Naive thymus-derived CD8-positive, alpha-beta T cell (primary cell): ENCODE results near the gene MAD1L1. TPM values are rescaled to one million over a fixed set of nuclear protein-coding genes. Genes with fewer than 3 reads are reported as not detected.
"Not testable (repeated sequence)": the region's sequence is repeated elsewhere in the genome, so short reads cannot be mapped to it uniquely, and the experiment has no call there.

Source experiments
- ATAC-seq, 2 donors: fragments of 150-1000 bp; cut with Tn5 transposase in 1 of 2; sonication (Bioruptor Pico), chemical (Tn5 transposase) in 1 of 2; 1 replicate in 1 of 2; 2 replicates in 1 of 2; pipeline ENCODE4 v1.10.0; 2021; ENCODE audit warnings: mild to moderate bottlenecking in 2 of 2, moderate library complexity in 2 of 2
- POLR2A ChIA-PET: fragments of 350-600 bp; sonication (Branson Sonifier 250); formaldehyde crosslinking; loops from one replicate; lab custom pipeline; 2021; ENCODE audit warnings: antibody characterized with exemption; lab: Charles Lee
- DNase-seq, 10 donors: peaks; one replicate each; pipeline versions ENCODE4 v3.0.0 to v3.0.0-alpha.2; 2020 to 2022
- H3K27ac Mint-ChIP-seq, 10 donors: one replicate each; pipeline ENCODE4 v1.8.0; 2020 to 2022; ENCODE audit warnings: mild to moderate bottlenecking in 10 of 10, mixed read lengths in 10 of 10, moderate library complexity in 4 of 10, inconsistent platforms in 1 of 10
- H3K27me3 Mint-ChIP-seq, 5 donors: one replicate each; pipeline ENCODE4 v1.8.0; 2021 to 2022; ENCODE audit warnings: mixed read lengths in 5 of 5
- H3K36me3 Mint-ChIP-seq, 3 donors: one replicate each; pipeline ENCODE4 v1.8.0; 2020 to 2022; ENCODE audit warnings: mixed read lengths in 3 of 3, mild to moderate bottlenecking in 2 of 3, inconsistent platforms in 1 of 3
- H3K4me1 Mint-ChIP-seq, 4 donors: one replicate each; pipeline ENCODE4 v1.8.0; 2021 to 2022; ENCODE audit warnings: mixed read lengths in 4 of 4
- H3K4me3 Mint-ChIP-seq, 10 donors: one replicate each; pipeline ENCODE4 v1.8.0; 2020 to 2022; ENCODE audit warnings: mild to moderate bottlenecking in 10 of 10, mixed read lengths in 10 of 10, moderate library complexity in 6 of 10, inconsistent platforms in 1 of 10
- H3K9me3 Mint-ChIP-seq, 9 donors: one replicate each; pipeline ENCODE4 v1.8.0; 2020 to 2022; ENCODE audit warnings: mixed read lengths in 9 of 9, mild to moderate bottlenecking in 3 of 9, inconsistent platforms in 1 of 9, moderate library complexity in 1 of 9
- polyA plus RNA-seq, 3 donors: library from polyadenylated mRNA; unstranded; fragments of 300-500 nt; fragmentation: Illumina TruSeq; gene quantifications; one replicate each; pipeline ENCODE4 v1.2.3, GENCODE V29; 2021
- total RNA-seq, 8 experiments: library from RNA in 2 of 8; stranded (reverse) in 2 of 8; gene quantifications; one replicate each; pipeline ENCODE4 v1.2.3 and lab custom pipeline; 2021 to 2026

MAD1L1 gene
- total and polyA plus RNA-seq, 5 experiments from 2014 or later = 84.5 to 243 (median 146) TPM

- ATAC-seq, POLR2A ChIA-PET, H3K4me1 Mint-ChIP-seq, H3K4me3 Mint-ChIP-seq, H3K27me3 Mint-ChIP-seq, H3K27ac Mint-ChIP-seq, H3K9me3 Mint-ChIP-seq: not testable (repeated sequence)
- peak in 2 of 10 donors; percentile 3 to 53 for DNase-seq
- H3K36me3 Mint-ChIP-seq = peaks cover 19 to 41% (median 24%) of the 10 kb centered on the region in 3 donors
Measured at GRCh38 chr7:1841286-1842021, 391.3 kb downstream of the MAD1L1 start.

GRCh38 chr7:1840744-1841143 is 392.0 kb downstream of the MAD1L1 start:
- DNase-seq = peak in 1 of 10 donors; percentile 1
- H3K36me3 Mint-ChIP-seq = peaks cover 23 to 42% (median 28%) of the 10 kb centered on the region in 3 donors
- H3K9me3 Mint-ChIP-seq, H3K4me1 Mint-ChIP-seq, H3K27me3 Mint-ChIP-seq, POLR2A ChIA-PET, H3K4me3 Mint-ChIP-seq, H3K27ac Mint-ChIP-seq, ATAC-seq: not testable (repeated sequence)

GRCh38 chr7:1839701-1840100 is 393.0 kb downstream of the MAD1L1 start:
- Mint-ChIP-seq H3K4me1 (peaks cover 0 to 3% (median 2%) of the 10 kb centered on the region in 4 donors), H3K27ac (peak overlapping the region in 1 of 10 donors; percentile 80), H3K9me3 (peaks cover 0 to 10% (median 4%) of the 10 kb centered on the region in 9 donors), H3K27me3 (no peaks in the 10 kb centered on the region), H3K36me3 (peaks cover 27 to 43% (median 35%) of the 10 kb centered on the region in 3 donors), H3K4me3 (no peak overlapping the region)
- no peak for ATAC-seq
- DNase-seq = no peak
- POLR2A ChIA-PET = no interaction called here

- H3K4me1 Mint-ChIP-seq, H3K27ac Mint-ChIP-seq, H3K27me3 Mint-ChIP-seq, POLR2A ChIA-PET, H3K4me3 Mint-ChIP-seq, ATAC-seq: not testable (repeated sequence)
- Mint-ChIP-seq H3K36me3 (peaks cover 27 to 46% (median 38%) of the 10 kb centered on the region in 3 donors), H3K9me3 (peaks cover 0 to 15% (median 5%) of the 10 kb centered on the region in 9 donors)
- DNase-seq = peak in 1 of 10 donors; percentile 1
Measured at GRCh38 chr7:1838911-1839531, 393.7 kb downstream of the MAD1L1 start.

GRCh38 chr7:1838544-1838872 is 394.2 kb downstream of the MAD1L1 start:
- H3K4me1 Mint-ChIP-seq, ATAC-seq, POLR2A ChIA-PET, H3K27ac Mint-ChIP-seq, H3K4me3 Mint-ChIP-seq, H3K27me3 Mint-ChIP-seq: not testable (repeated sequence)
- peak in 1 of 10 donors; percentile 45 for DNase-seq
- Mint-ChIP-seq H3K36me3 (peaks cover 27 to 48% (median 39%) of the 10 kb centered on the region in 3 donors), H3K9me3 (peaks cover 0 to 18% (median 7%) of the 10 kb centered on the region in 9 donors)

GRCh38 chr7:1837696-1838543 is 394.8 kb downstream of the MAD1L1 start:
- Mint-ChIP-seq H3K36me3 (peaks cover 27 to 48% (median 39%) of the 10 kb centered on the region in 3 donors), H3K27ac (peak overlapping the region in 1 of 10 donors; percentile 3), H3K9me3 (peaks cover 0 to 22% (median 8%) of the 10 kb centered on the region in 9 donors)
- H3K4me3 Mint-ChIP-seq, H3K4me1 Mint-ChIP-seq, H3K27me3 Mint-ChIP-seq, DNase-seq, ATAC-seq, POLR2A ChIA-PET: not testable (repeated sequence)

- H3K27ac Mint-ChIP-seq, DNase-seq, POLR2A ChIA-PET, H3K4me3 Mint-ChIP-seq, H3K27me3 Mint-ChIP-seq, ATAC-seq: not testable (repeated sequence)
- Mint-ChIP-seq H3K4me1 (peaks cover 0 to 15% (median 9%) of the 10 kb centered on the region in 4 donors), H3K9me3 (peaks cover 0 to 26% (median 10%) of the 10 kb centered on the region in 9 donors), H3K36me3 (peaks cover 18 to 41% (median 40%) of the 10 kb centered on the region in 3 donors)
Measured at GRCh38 chr7:1831933-1832535, 400.7 kb downstream of the MAD1L1 start.

GRCh38 chr7:1831471-1831870 is 401.3 kb downstream of the MAD1L1 start:
- POLR2A ChIA-PET, H3K27me3 Mint-ChIP-seq, DNase-seq, H3K27ac Mint-ChIP-seq, H3K4me3 Mint-ChIP-seq, ATAC-seq: not testable (repeated sequence)
- Mint-ChIP-seq H3K9me3 (peaks cover 0 to 26% (median 10%) of the 10 kb centered on the region in 9 donors), H3K36me3 (peaks cover 13 to 40% (median 36%) of the 10 kb centered on the region in 3 donors), H3K4me1 (peaks cover 0 to 16% (median 9%) of the 10 kb centered on the region in 4 donors)

- peaks cover 5 to 27% (median 12%) of the 10 kb centered on the region in 4 donors for H3K4me1 Mint-ChIP-seq
- DNase-seq, ATAC-seq, H3K27me3 Mint-ChIP-seq, POLR2A ChIA-PET: not testable (repeated sequence)
- peak overlapping the region in 1 of 10 donors; percentile 29 for H3K4me3 Mint-ChIP-seq
- peaks cover 0 to 16% (median 8%) of the 10 kb centered on the region in 9 donors for H3K9me3 Mint-ChIP-seq
- peak overlapping the region in 1 of 10 donors; percentile 25 for H3K27ac Mint-ChIP-seq
- H3K36me3 Mint-ChIP-seq = peaks cover 5 to 28% (median 25%) of the 10 kb centered on the region in 3 donors
Measured at GRCh38 chr7:1829668-1830067, 403.1 kb downstream of the MAD1L1 start.

- Mint-ChIP-seq H3K36me3 (peaks cover 5 to 25% (median 23%) of the 10 kb centered on the region in 3 donors), H3K9me3 (peaks cover 0 to 13% (median 5%) of the 10 kb centered on the region in 9 donors), H3K27me3 (no peaks in the 10 kb centered on the region), H3K4me3 (peak overlapping the region in 1 of 10 donors; percentile 29), H3K27ac (no peak overlapping the region), H3K4me1 (peaks cover 10 to 33% (median 14%) of the 10 kb centered on the region in 4 donors)
- ATAC-seq (no peak), DNase-seq (peak in 1 of 10 donors; percentile 41)
- POLR2A ChIA-PET = no interaction called here
Measured at GRCh38 chr7:1829111-1829510, 403.6 kb downstream of the MAD1L1 start.

- H3K27me3 Mint-ChIP-seq, DNase-seq, ATAC-seq, POLR2A ChIA-PET, H3K4me3 Mint-ChIP-seq, H3K9me3 Mint-ChIP-seq: not testable (repeated sequence)
- H3K4me1 Mint-ChIP-seq = peaks cover 13 to 39% (median 18%) of the 10 kb centered on the region in 4 donors
- peak overlapping the region in 1 of 10 donors; percentile 37 for H3K27ac Mint-ChIP-seq
- H3K36me3 Mint-ChIP-seq = peaks cover 5 to 18% (median 18%) of the 10 kb centered on the region in 3 donors
Measured at GRCh38 chr7:1828170-1828569, 404.6 kb downstream of the MAD1L1 start.

GRCh38 chr7:1827521-1827981 is 405.2 kb downstream of the MAD1L1 start:
- POLR2A ChIA-PET, H3K27me3 Mint-ChIP-seq, H3K9me3 Mint-ChIP-seq, ATAC-seq, H3K4me3 Mint-ChIP-seq, H3K27ac Mint-ChIP-seq: not testable (repeated sequence)
- Mint-ChIP-seq H3K36me3 (peaks cover 5 to 17% (median 17%) of the 10 kb centered on the region in 3 donors), H3K4me1 (peaks cover 14 to 45% (median 20%) of the 10 kb centered on the region in 4 donors)
- peak in 1 of 10 donors; percentile 59 for DNase-seq
